GM21447 (cell line): Measurements from ENCODE around the gene SGO1.
A peak's percentile ranks its signal among the peaks of the same experiment; 100 is the strongest.

Experiments used
- ATAC-seq: cut with Tn5 transposase; IDR thresholded peaks from one replicate; pipeline ENCODE4 v1.9.1; 2021; ENCODE audit not compliant: unreplicated experiment

The SGO1 gene

GRCh38 chr3:20160230-20160629 lies 25.8 kb downstream of the SGO1 start:
- no peak for ATAC-seq

- ATAC-seq = no peak
These were observed 31.1 kb downstream of the SGO1 start for GRCh38 chr3:20154928-20155327.

DNA sequence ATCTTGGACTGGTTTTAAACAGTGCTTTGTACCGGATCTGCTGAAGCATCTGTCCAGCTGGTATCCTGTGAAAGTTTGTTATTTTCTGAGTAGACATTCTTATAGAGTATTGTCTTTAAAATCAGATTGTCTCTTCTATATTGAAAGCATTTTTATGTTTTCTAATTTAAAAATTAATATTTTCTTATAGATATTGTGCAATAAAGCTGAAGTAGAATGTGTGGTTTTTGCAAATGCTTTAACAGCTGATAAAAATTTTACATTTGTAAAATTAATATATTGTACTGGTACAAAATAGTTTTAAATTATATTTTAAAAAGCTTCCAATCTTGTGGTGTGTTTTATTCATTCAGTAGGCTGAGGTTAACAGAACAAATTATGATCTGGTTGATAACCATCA lies 31.9 kb downstream of the SGO1 start:
- ATAC-seq = no peak

GRCh38 chr3:20148466-20148865 lies 37.5 kb downstream of the SGO1 start:
- no peak for ATAC-seq

DNA sequence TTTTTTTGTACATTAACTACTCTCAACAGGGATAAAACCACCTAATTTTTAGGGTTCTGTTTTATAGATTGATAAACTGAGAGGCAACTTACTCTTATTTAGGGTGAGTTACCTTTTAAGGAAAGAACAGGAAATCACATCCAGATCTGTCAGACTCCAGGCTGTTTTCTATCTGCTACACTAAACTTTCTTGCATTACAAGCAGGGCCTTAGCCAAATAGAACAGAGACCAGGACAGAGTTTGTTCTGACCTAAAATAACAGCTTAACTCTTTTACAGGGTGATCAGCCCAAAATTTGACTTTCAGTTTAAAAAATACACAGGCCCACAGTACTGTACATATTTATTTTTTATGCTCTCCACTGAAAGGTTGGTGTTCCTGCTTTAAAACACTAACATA lies 38.6 kb downstream of the SGO1 start:
- ATAC-seq = no peak

DNA sequence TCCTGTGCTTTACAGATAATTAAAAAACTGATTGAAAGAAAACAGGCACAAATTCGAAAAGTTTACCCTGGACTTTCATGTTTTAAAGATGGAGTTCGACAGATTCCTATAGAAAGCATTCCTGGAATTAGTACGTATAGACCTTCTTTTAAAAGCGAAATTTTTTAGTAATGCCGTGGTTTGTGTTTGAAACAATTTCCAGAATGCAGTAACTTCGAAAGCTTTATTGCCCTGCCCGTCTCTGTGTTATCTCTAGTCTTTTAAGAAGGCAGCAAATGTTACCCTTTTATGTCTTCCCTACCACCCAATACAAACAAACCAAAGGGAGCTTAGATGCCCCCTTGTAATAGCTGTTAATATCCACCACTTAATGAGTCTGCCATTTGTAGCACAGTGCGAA lies 39.7 kb downstream of the SGO1 start:
- no peak for ATAC-seq

DNA sequence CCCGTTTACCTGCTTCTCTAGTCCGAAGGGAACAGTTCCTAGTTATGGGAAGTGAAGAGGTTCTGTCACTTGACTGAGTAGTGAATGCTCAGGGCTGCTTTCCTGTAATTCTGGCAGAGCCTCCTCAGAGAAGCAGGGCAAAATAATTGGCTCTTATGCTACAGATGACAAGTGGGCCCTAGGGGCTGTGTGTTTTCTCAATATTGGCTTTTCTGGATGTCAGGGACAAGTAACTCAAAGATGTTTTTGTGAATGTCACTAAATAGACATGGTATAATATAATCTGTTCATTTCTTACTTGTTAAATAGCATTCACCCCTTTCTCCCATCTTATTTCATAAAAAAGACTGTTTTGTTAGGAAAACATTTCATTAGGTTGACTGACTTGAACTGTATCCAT lies 40.1 kb downstream of the SGO1 start:
- no peak for ATAC-seq

DNA sequence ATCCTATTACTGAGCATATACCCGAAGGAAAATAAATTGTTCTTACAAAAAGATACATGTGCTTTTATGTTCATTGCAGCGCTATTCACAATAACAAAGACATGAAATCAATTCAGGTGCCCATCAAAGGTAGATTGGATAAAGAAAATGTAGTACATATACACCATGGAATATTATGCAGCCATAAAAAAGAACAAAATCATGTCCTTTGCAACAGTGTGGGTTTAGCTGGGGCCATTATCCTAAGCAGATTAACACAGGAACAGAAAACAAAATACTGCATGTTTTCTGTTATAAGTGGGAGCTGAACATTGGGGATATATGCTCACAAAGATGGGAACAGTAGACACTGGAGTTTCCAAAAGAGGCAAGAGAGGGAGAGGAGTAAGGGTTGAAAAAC lies 42.5 kb downstream of the SGO1 start:
- ATAC-seq = no peak

DNA sequence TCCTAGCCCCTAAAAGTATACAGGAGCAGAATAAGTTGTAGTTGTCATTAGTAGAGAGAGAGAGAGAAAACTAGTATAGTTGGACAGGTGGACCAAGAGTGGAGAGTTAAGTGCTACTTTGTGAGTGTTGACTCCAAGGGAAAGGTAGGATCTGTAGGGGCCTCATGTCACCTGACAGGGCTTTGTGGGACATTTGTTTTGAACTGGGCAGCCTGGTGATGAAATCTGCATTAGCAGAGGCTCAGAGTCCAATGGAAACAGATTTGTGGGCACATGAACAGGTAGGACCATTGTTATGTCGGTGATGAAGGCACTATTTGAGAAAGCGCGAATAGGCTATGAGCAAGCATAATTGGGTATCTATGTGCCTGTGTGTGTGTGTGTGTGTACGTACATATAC lies 43.5 kb downstream of the SGO1 start:
- no peak for ATAC-seq

DNA sequence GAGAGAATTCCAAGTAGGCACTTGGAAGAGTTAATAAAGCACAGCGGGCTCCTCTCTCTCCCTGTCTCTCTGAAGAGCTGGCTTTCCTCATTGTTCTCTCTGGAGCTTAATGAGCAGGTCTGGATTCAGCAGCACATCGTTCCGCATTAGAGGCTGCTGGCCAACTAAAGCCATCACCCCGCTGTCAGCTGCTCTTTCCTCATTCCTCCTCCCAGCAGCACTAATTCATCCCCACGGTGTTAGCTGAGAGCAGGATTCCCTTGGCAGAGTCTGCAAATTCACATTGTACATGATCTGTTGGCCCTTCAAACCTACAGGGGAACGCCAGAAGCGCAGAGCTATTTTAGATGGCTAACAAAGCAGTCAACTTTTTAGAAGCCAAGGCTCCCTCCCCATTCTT lies 44.2 kb downstream of the SGO1 start:
- ATAC-seq = no peak

DNA sequence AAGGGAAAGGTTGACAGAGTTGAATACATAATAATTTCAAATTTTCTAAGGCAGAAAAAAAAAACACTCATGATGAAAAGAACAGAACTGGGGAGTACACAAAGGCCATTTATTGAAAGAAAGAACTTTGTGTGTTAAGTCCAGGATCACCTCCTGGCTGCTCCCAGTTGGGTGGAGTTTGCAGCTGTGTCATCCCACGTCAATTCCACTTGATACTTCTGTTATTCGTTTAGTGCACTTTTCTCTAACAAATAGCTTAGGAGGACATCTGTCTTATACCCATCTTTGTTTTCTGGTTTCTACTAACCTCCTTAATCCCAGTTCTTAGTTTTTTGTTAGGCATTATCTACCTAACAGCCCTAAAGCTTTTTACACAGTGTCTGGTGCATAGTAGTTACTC lies 44.7 kb downstream of the SGO1 start:
- ATAC-seq = no peak

DNA sequence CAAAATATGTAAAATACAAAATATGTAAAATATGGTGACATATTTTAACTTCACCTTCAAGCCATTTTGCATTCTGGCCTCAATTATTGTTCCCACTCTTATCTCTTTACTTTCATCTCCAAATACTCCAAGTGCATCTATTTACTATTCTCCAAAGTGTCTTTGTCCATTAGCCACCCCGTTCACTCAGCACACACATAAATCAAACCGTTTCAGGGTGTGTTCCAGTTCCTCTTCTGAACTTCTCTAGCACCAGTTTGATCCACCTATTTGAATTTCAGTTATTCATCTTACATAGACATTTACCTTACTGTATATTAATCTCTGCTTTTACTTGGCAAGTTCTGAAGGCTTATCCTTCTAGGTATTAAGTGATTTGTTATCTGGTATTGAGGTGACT lies 45.1 kb downstream of the SGO1 start:
- ATAC-seq = no peak

GRCh38 chr3:20137647-20138046 lies 48.4 kb downstream of the SGO1 start:
- no peak for ATAC-seq

DNA sequence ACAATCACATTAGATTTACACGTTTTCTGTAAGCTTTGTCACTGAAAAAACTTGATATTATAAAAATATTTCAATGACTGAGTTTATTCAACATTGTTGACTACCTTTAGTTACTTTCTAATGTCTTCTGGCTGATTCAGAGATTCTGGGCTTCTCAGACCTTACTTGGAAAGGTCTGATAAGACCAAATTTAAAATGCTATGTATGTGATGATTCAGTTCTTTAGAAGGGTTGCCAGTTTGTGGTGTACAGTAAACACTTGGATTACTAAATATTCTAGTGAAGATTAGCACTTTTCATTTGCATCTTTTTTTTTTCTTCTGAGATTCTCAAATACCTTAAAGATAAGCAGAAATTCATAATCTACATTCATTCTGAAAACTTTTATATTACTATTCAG lies 49.8 kb downstream of the SGO1 start:
- ATAC-seq = no peak

GRCh38 chr3:20130106-20130505 lies 55.9 kb downstream of the SGO1 start:
- ATAC-seq = no peak

DNA sequence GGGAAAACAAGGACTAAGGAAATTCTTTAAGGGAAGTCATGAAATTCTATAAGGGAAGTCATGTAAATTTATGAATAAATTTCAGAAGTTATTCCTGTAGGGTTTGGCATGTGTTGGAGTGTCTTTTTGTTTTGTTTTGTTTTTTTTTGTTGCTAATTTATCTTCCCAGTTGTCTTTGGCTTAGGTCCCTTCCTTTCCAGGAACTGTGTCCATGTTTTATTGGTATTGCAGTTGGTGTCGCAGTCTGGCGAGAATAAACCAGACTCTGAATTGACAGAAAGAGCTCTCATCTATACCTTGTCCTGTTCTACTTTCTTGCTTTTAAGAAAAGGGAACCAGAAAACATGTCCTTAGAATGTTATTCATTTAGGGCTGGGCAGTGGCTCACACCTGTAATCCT lies 57.6 kb downstream of the SGO1 start:
- ATAC-seq = no peak

- ATAC-seq = peak; percentile 100
These were observed 60.1 kb downstream of the SGO1 start for GRCh38 chr3:20125897-20126296.

DNA sequence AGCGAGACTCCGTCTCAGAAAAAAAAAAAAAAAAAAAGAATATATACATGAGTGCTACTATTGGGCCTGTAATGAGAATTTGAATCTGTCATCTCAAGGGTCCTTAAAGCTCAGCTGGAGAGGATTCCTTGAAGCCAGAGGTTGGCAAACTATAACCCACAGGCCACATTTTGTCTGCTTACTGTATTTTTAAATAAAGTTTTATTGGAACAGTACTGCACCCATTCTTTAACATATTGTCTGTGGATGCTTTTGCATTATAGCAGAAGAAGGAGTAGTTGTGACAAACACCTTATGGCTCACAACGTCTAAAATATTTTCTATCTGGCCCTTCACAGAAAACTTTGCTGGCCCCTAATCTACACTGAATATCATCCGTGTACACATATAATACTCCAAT lies 60.7 kb downstream of the SGO1 start:
- no peak for ATAC-seq

DNA sequence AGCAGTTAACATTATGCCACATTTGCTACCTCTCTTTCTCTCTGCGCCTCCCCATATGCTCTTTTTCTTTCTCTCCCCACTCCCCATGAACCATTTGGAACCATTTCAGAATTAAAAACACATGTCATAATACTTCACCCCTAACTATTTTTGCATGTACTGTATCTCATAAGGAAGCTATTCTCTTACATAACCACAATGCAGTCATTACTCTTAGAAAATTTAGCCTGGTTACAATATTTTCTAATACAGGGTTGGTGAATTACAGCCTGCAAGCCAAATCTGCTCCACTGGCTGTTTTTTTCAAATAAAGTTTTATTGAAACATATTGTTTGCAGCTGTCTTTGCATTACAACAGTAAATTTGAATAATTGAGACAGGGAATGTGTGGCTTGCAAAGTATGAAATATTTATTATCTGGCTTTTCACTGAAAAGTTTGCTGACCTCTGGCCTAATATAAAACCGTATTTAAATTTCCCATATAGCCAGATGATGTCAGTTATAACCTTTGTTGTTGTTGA lies 62.8 kb downstream of the SGO1 start:
- no peak for ATAC-seq

- ATAC-seq = no peak
These were observed 64.9 kb downstream of the SGO1 start for GRCh38 chr3:20121088-20121487.
